Measurements from ENCODE around the gene BTNL3. TPM values are rescaled to one million over a fixed set of nuclear protein-coding genes. Genes with fewer than 3 reads are reported as not detected.

Gene BTNL3
- total and polyA plus RNA-seq, 9 of the 15 experiments (the other 6 are each of a cell fraction or from before 2014, with no cell fraction given), result 0.03 to 0.44 (median 0.04) TPM; not detected in 4

GRCh38 chr5:181028032-181028819 is 39.6 kb downstream of the BTNL3 start (continued):
- TF ChIP-seq POLR2AphosphoS5 (IDR thresholded peaks at IDR 0.05; ENCODE audit: control insufficient read depth, insufficient read depth, low read depth, low read length), result peak; percentile 95
- peak; percentile 78; the same call in 1 of the 2 replicates for TF ChIP-seq RB1 (IDR thresholded peaks at IDR 0.05; ENCODE audit: low read depth)
- TF ChIP-seq POLR3A (IDR thresholded peaks at IDR 0.05; ENCODE audit: borderline replicate concordance, extremely low read depth, insufficient read depth, insufficient read length), result no peak
- peak; percentile 38 to 64; a peak in 3 of 4 replicates for TF ChIP-seq NRF1 (conservative IDR thresholded peaks at IDR 0.05 in 1 of 2, IDR thresholded peaks at IDR 0.05 in 1 of 2)
- no peak for TF ChIP-seq ZNF507 (tag; conservative IDR thresholded peaks at IDR 0.05)
- 0 out of 2 replicates have a peak, but pooled peaks have one; percentile 25 for TF ChIP-seq ZNF384 (IDR thresholded peaks at IDR 0.05; ENCODE audit: low read depth, low read length)
- peak; percentile 95 for TF ChIP-seq ATF6 (CRISPR knock-in tag; IDR thresholded peaks at IDR 0.05)
- TF ChIP-seq SNIP1 (IDR thresholded peaks at IDR 0.05; ENCODE audit: low read depth), result no peak
- no peak for TF ChIP-seq FOXO4 (CRISPR knock-in tag; IDR thresholded peaks at IDR 0.05)
- peak; percentile 63 for TF ChIP-seq HLTF (IDR thresholded peaks at IDR 0.05)
- no peak for TF ChIP-seq PHTF2 (CRISPR knock-in tag; IDR thresholded peaks at IDR 0.05)
- TF ChIP-seq ZNF780A (CRISPR knock-in tag; IDR thresholded peaks at IDR 0.05), result no peak
- no peak for TF ChIP-seq BRD9 (IDR thresholded peaks at IDR 0.05; ENCODE audit: low read depth, partially characterized antibody)
- no peak for TF ChIP-seq ZNF707 (CRISPR knock-in tag; conservative IDR thresholded peaks at IDR 0.05)
- TF ChIP-seq TAF9B (IDR thresholded peaks at IDR 0.05; ENCODE audit: partially characterized antibody), result peak; percentile 87
- no peak; the same call in 1 of the 2 replicates for TF ChIP-seq EGR1 (conservative IDR thresholded peaks at IDR 0.05)
- TF ChIP-seq ID3 (CRISPR knock-in tag; IDR thresholded peaks at IDR 0.05), result no peak
- TF ChIP-seq ID3 (tag; IDR thresholded peaks at IDR 0.05), result no peak
- no peak for TF ChIP-seq ZSCAN32 (CRISPR knock-in tag; IDR thresholded peaks at IDR 0.05)
- TF ChIP-seq ARID1B (IDR thresholded peaks at IDR 0.05), result peak; percentile 56; the same call in 1 of the 2 replicates
- peak; percentile 77 to 82; a peak in 3 of 4 replicates for TF ChIP-seq TBL1XR1 (IDR thresholded peaks at IDR 0.05; ENCODE audit: low read length in 2 of 2)
- TF ChIP-seq FOXP1 (CRISPR knock-in tag; IDR thresholded peaks at IDR 0.05), result 0 out of 2 replicates have a peak, but pooled peaks have one; percentile 7
- no peak for TF ChIP-seq ELF2 (CRISPR knock-in tag; IDR thresholded peaks at IDR 0.05)
